RWPE1 (cell line): ENCODE data around the gene PRKN.

Source experiments
- CTCF ChIA-PET: fragments of 350-600 bp; sonication (Branson Sonifier 250); formaldehyde crosslinking; extraction: SDS; loops from one replicate; lab custom pipeline; 2021; lab: Yijun Ruan, JAX
- POLR2A ChIA-PET: fragments of 400-600 bp; formaldehyde crosslinking; extraction: SDS; loops from one replicate; lab custom pipeline; 2020; ENCODE audit warnings: antibody characterized with exemption; ENCODE audit not compliant: low non-redundant PET; lab: Yijun Ruan, JAX
- DNase-seq: peaks from one replicate; pipeline ENCODE4 v3.0.0; 2012; ENCODE audit warnings: low spot score
- H3K27ac ChIP-seq: fragments of 450-650 bp; 2 replicates; pipeline ENCODE4 v1.5.1; 2017
- CTCF ChIP-seq: fragments of 450-650 bp; conservative IDR thresholded peaks from 2 replicates; pipeline ENCODE4 v1.5.1; 2017; ENCODE audit warnings: low read depth, mild to moderate bottlenecking

PRKN gene

GRCh38 chr6:161417717-161418462 lies 1309.7 kb downstream of the PRKN start:
- no peak for TF ChIP-seq CTCF
- ChIA-PET POLR2A (no interaction called here), CTCF (interaction anchor here (0.6 to 2.1 kb wide), 20 partner anchors 10 to 1894 kb away, joined by 3 to 23 read pairs (median 4); no protein-coding TSS in a partner anchor)
- DNase-seq, result no peak
- peak overlapping the region; percentile 29; the same call in 1 of the 2 replicates for H3K27ac ChIP-seq

GRCh38 chr6:161415302-161415855 lies 1312.2 kb downstream of the PRKN start:
- ChIA-PET CTCF (interaction anchor here (0.6 kb wide), 1 partner anchor 40 kb away, joined by 3 read pairs; no protein-coding TSS in a partner anchor), POLR2A (interaction anchor here (0.7 kb wide), 1 partner anchor 919 kb away, joined by 5 read pairs; no protein-coding TSS in a partner anchor)
- no peak for DNase-seq
- no peak for TF ChIP-seq CTCF
- H3K27ac ChIP-seq, result no peak overlapping the region

GRCh38 chr6:161414707-161415106 lies 1312.9 kb downstream of the PRKN start:
- ChIA-PET POLR2A (no interaction called here), CTCF (interaction anchor here (0.6 kb wide), 1 partner anchor 39 kb away, joined by 3 read pairs; no protein-coding TSS in a partner anchor)
- DNase-seq, result no peak

GRCh38 chr6:161414180-161414579 lies 1313.4 kb downstream of the PRKN start:
- ChIA-PET POLR2A (no interaction called here), CTCF (no interaction called here)
- H3K27ac ChIP-seq, result no peak overlapping the region
- no peak for TF ChIP-seq CTCF
- DNase-seq, result no peak

More at GRCh38 chr6:161414707-161415106, 1312.9 kb downstream of the PRKN start:
- TF ChIP-seq CTCF, result no peak
- no peak overlapping the region for H3K27ac ChIP-seq

- no peak for DNase-seq
- ChIA-PET POLR2A (no interaction called here), CTCF (no interaction called here)
- no peak for TF ChIP-seq CTCF
- H3K27ac ChIP-seq, result no peak overlapping the region
Measured at GRCh38 chr6:161413355-161413771, 1314.2 kb downstream of the PRKN start.

GRCh38 chr6:161412795-161413194 lies 1314.8 kb downstream of the PRKN start:
- no peak overlapping the region for H3K27ac ChIP-seq
- ChIA-PET POLR2A (no interaction called here), CTCF (no interaction called here)
- TF ChIP-seq CTCF, result no peak
- DNase-seq, result no peak
